Measurements from ENCODE around the gene CDC42BPG. TPM values are rescaled to one million over a fixed set of nuclear protein-coding genes. Genes with fewer than 3 reads are reported as not detected.

CDC42BPG gene
- polyA plus RNA-seq, 4 donors = 8.3 to 36.5 (median 19.5) TPM

GRCh38 chr11:64864473-64865285 lies 20.2 kb upstream of the CDC42BPG start:
- H3K27ac ChIP-seq (ENCODE audit: low read depth in 1 of 3, low read length in 2 of 3) = peak overlapping the region; percentile 70 to 95 (median 85)
- DNase-seq = peak in 1 of 2 donors; percentile 82
- WGBS, 3 donors = 25 to 42% (median 32%) methylated on average over 18 of the region's 18 CpGs
- H3K9me3 ChIP-seq (ENCODE audit: control insufficient read depth in 2 of 2, insufficient read depth in 1 of 2, low read depth in 1 of 2, low read length in 1 of 2) = no peaks in the 10 kb centered on the region
- H3K4me1 ChIP-seq (ENCODE audit: control insufficient read depth in 3 of 3, insufficient read depth in 2 of 3, low read depth in 1 of 3, low read length in 2 of 3) = peaks cover 15 to 65% (median 42%) of the 10 kb centered on the region in 3 donors
- peak overlapping the region in 1 of 3 donors; percentile 9 for H3K4me3 ChIP-seq (ENCODE audit: low read depth in 1 of 3, low read length in 3 of 3)
- no peaks in the 10 kb centered on the region for H3K27me3 ChIP-seq (ENCODE audit: control insufficient read depth in 3 of 3, insufficient read depth in 3 of 3, low read length in 3 of 3)
- FAIRE-seq = no peak
- peaks cover 0 to 86% (median 0%) of the 10 kb centered on the region in 3 donors for H3K36me3 ChIP-seq (ENCODE audit: control insufficient read depth in 3 of 3, insufficient read depth in 2 of 3, low read depth in 1 of 3, low read length in 3 of 3)

GRCh38 chr11:64864135-64864472 lies 19.7 kb upstream of the CDC42BPG start:
- Histone ChIP-seq H3K27me3 (ENCODE audit: control insufficient read depth in 3 of 3, insufficient read depth in 3 of 3, low read length in 3 of 3) (no peaks in the 10 kb centered on the region), H3K27ac (ENCODE audit: low read depth in 1 of 3, low read length in 2 of 3) (peak overlapping the region; percentile 70 to 95 (median 85)), H3K9me3 (ENCODE audit: control insufficient read depth in 2 of 2, insufficient read depth in 1 of 2, low read depth in 1 of 2, low read length in 1 of 2) (no peaks in the 10 kb centered on the region), H3K36me3 (ENCODE audit: control insufficient read depth in 3 of 3, insufficient read depth in 2 of 3, low read depth in 1 of 3, low read length in 3 of 3) (peaks cover 2 to 86% (median 2%) of the 10 kb centered on the region in 3 donors), H3K4me1 (ENCODE audit: control insufficient read depth in 3 of 3, insufficient read depth in 2 of 3, low read depth in 1 of 3, low read length in 2 of 3) (peaks cover 12 to 60% (median 36%) of the 10 kb centered on the region in 3 donors), H3K4me3 (ENCODE audit: low read depth in 1 of 3, low read length in 3 of 3) (peak overlapping the region in 1 of 3 donors; percentile 2)
- 10 to 30% (median 17%) methylated on average over 9 of the region's 9 CpGs for whole genome bisulfite sequencing, 3 donors
- peak in 1 of 2 donors; percentile 79 for DNase-seq
- no peak for FAIRE-seq

GRCh38 chr11:64863391-64864060 lies 19.1 kb upstream of the CDC42BPG start:
- WGBS, 3 donors = 69 to 73% (median 72%) methylated on average over 23 of the region's 23 CpGs
- no peak for DNase-seq
- no peak for FAIRE-seq
- Histone ChIP-seq H3K27ac (ENCODE audit: low read depth in 1 of 3, low read length in 2 of 3) (peak overlapping the region; percentile 70 to 95 (median 85)), H3K4me3 (ENCODE audit: low read depth in 1 of 3, low read length in 3 of 3) (peak overlapping the region in 1 of 3 donors; percentile 0), H3K36me3 (ENCODE audit: control insufficient read depth in 3 of 3, insufficient read depth in 2 of 3, low read depth in 1 of 3, low read length in 3 of 3) (peaks cover 2 to 86% (median 2%) of the 10 kb centered on the region in 3 donors), H3K27me3 (ENCODE audit: control insufficient read depth in 3 of 3, insufficient read depth in 3 of 3, low read length in 3 of 3) (no peaks in the 10 kb centered on the region), H3K9me3 (ENCODE audit: control insufficient read depth in 2 of 2, insufficient read depth in 1 of 2, low read depth in 1 of 2, low read length in 1 of 2) (no peaks in the 10 kb centered on the region), H3K4me1 (ENCODE audit: control insufficient read depth in 3 of 3, insufficient read depth in 2 of 3, low read depth in 1 of 3, low read length in 2 of 3) (peaks cover 12 to 60% (median 30%) of the 10 kb centered on the region in 3 donors)

- WGBS, 3 donors = 57 to 70% (median 63%) methylated on average over 9 of the region's 9 CpGs
- no peak for DNase-seq
- Histone ChIP-seq H3K27me3 (ENCODE audit: control insufficient read depth in 3 of 3, insufficient read depth in 3 of 3, low read length in 3 of 3) (no peaks in the 10 kb centered on the region), H3K4me1 (ENCODE audit: control insufficient read depth in 3 of 3, insufficient read depth in 2 of 3, low read depth in 1 of 3, low read length in 2 of 3) (peaks cover 12 to 58% (median 28%) of the 10 kb centered on the region in 3 donors), H3K36me3 (ENCODE audit: control insufficient read depth in 3 of 3, insufficient read depth in 2 of 3, low read depth in 1 of 3, low read length in 3 of 3) (peaks cover 2 to 86% (median 2%) of the 10 kb centered on the region in 3 donors), H3K27ac (ENCODE audit: low read depth in 1 of 3, low read length in 2 of 3) (peak overlapping the region; percentile 37 to 95 (median 85)), H3K9me3 (ENCODE audit: control insufficient read depth in 2 of 2, insufficient read depth in 1 of 2, low read depth in 1 of 2, low read length in 1 of 2) (no peaks in the 10 kb centered on the region), H3K4me3 (ENCODE audit: low read depth in 1 of 3, low read length in 3 of 3) (no peak overlapping the region)
- FAIRE-seq = no peak
These were observed 18.5 kb upstream of the CDC42BPG start for GRCh38 chr11:64862987-64863390.

GRCh38 chr11:64861227-64861975 lies 16.9 kb upstream of the CDC42BPG start:
- peaks cover 2 to 87% (median 2%) of the 10 kb centered on the region in 3 donors for H3K36me3 ChIP-seq (ENCODE audit: control insufficient read depth in 3 of 3, insufficient read depth in 2 of 3, low read depth in 1 of 3, low read length in 3 of 3)
- H3K27ac ChIP-seq (ENCODE audit: low read depth in 1 of 3, low read length in 2 of 3) = peak overlapping the region in 1 of 3 donors; percentile 95
- DNase-seq (no peak), FAIRE-seq (no peak)
- H3K4me3 ChIP-seq (ENCODE audit: low read depth in 1 of 3, low read length in 3 of 3) = no peak overlapping the region
- H3K27me3 ChIP-seq (ENCODE audit: control insufficient read depth in 3 of 3, insufficient read depth in 3 of 3, low read length in 3 of 3) = no peaks in the 10 kb centered on the region
- H3K9me3 ChIP-seq (ENCODE audit: control insufficient read depth in 2 of 2, insufficient read depth in 1 of 2, low read depth in 1 of 2, low read length in 1 of 2) = no peaks in the 10 kb centered on the region
- H3K4me1 ChIP-seq (ENCODE audit: control insufficient read depth in 3 of 3, insufficient read depth in 2 of 3, low read depth in 1 of 3, low read length in 2 of 3) = peaks cover 16 to 69% (median 30%) of the 10 kb centered on the region in 3 donors
- WGBS, 3 donors = 63 to 81% (median 68%) methylated on average over 6 of the region's 6 CpGs

- DNase-seq = peak in 1 of 2 donors; percentile 57
- no peaks in the 10 kb centered on the region for H3K27me3 ChIP-seq (ENCODE audit: control insufficient read depth in 3 of 3, insufficient read depth in 3 of 3, low read length in 3 of 3)
- H3K27ac ChIP-seq (ENCODE audit: low read depth in 1 of 3, low read length in 2 of 3) = peak overlapping the region in 2 of 3 donors; percentile 78 to 82
- no peak for FAIRE-seq
- H3K4me1 ChIP-seq (ENCODE audit: control insufficient read depth in 3 of 3, insufficient read depth in 2 of 3, low read depth in 1 of 3, low read length in 2 of 3) = peaks cover 20 to 74% (median 38%) of the 10 kb centered on the region in 3 donors
- no peak overlapping the region for H3K4me3 ChIP-seq (ENCODE audit: low read depth in 1 of 3, low read length in 3 of 3)
- WGBS, 3 donors = 77 to 86% (median 77%) methylated on average over 33 of the region's 33 CpGs
- no peaks in the 10 kb centered on the region for H3K9me3 ChIP-seq (ENCODE audit: control insufficient read depth in 2 of 2, insufficient read depth in 1 of 2, low read depth in 1 of 2, low read length in 1 of 2)
- peaks cover 2 to 93% (median 2%) of the 10 kb centered on the region in 3 donors for H3K36me3 ChIP-seq (ENCODE audit: control insufficient read depth in 3 of 3, insufficient read depth in 2 of 3, low read depth in 1 of 3, low read length in 3 of 3)
These were observed 15.3 kb upstream of the CDC42BPG start for GRCh38 chr11:64859542-64860414.

GRCh38 chr11:64858467-64859263 lies 14.2 kb upstream of the CDC42BPG start:
- H3K9me3 ChIP-seq (ENCODE audit: control insufficient read depth in 2 of 2, insufficient read depth in 1 of 2, low read depth in 1 of 2, low read length in 1 of 2) = no peaks in the 10 kb centered on the region
- peak overlapping the region in 1 of 3 donors; percentile 9 for H3K4me3 ChIP-seq (ENCODE audit: low read depth in 1 of 3, low read length in 3 of 3)
- DNase-seq (peak in 1 of 2 donors; percentile 62), FAIRE-seq (no peak)
- H3K4me1 ChIP-seq (ENCODE audit: control insufficient read depth in 3 of 3, insufficient read depth in 2 of 3, low read depth in 1 of 3, low read length in 2 of 3) = peaks cover 20 to 68% (median 41%) of the 10 kb centered on the region in 3 donors
- H3K36me3 ChIP-seq (ENCODE audit: control insufficient read depth in 3 of 3, insufficient read depth in 2 of 3, low read depth in 1 of 3, low read length in 3 of 3) = peaks cover 2 to 97% (median 7%) of the 10 kb centered on the region in 3 donors
- peak overlapping the region; percentile 48 to 82 (median 78) for H3K27ac ChIP-seq (ENCODE audit: low read depth in 1 of 3, low read length in 2 of 3)
- H3K27me3 ChIP-seq (ENCODE audit: control insufficient read depth in 3 of 3, insufficient read depth in 3 of 3, low read length in 3 of 3) = no peaks in the 10 kb centered on the region
- WGBS, 3 donors = 57 to 71% (median 66%) methylated on average over 19 of the region's 19 CpGs
